Epithelial cell of proximal tubule (primary cell): ENCODE results near the gene SYT7. TPM values are rescaled to one million over a fixed set of nuclear protein-coding genes. Genes with fewer than 3 reads are reported as not detected.

Experiments
- DNase-seq: peaks from one replicate; pipeline ENCODE4 v3.0.0-alpha.2; 2011; ENCODE audit warnings: low read depth
- H3K4me3 ChIP-seq: 2 replicates; pipeline ENCODE4 v1.5.1; 2011; ENCODE audit warnings: low read depth, mild to moderate bottlenecking, low read length
- total RNA-seq: library from RNA; depleted of rRNA; stranded (reverse); fragments of >200 nt; gene quantifications from 2 replicates; pipeline ENCODE4 v1.2.3, GENCODE V29; 2015
- TF ChIP-seq, protein P1 (sequence below): conservative IDR thresholded peaks from 2 replicates; pipeline ENCODE4 v1.5.1; 2012; ENCODE audit warnings: low read depth, mild to moderate bottlenecking, low read length

SYT7 gene
- total RNA-seq, 1 donor from 2014 or later, result 0.23 TPM

DNA sequence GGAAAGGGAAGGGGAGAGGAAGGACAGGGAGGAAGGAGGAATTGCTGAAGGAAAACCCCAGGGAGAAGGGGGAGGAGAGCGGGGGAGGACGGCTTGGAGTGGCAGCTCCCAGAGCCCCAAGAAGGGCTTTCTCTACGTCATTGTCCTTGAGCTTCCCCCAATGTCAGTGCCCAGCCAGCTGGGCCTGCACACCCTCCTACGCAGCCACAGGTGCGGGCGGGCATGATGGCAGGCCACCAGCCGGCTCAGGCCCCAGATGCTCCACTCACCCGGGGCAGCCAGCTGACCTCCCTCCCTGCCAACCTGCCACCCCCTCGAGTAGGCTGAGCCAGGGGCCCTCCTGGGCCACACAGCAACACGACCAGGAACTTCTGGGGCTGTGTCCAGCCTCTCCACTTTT lies 11.2 kb downstream of the SYT7 start:
- TF ChIP-seq, protein P1, sequence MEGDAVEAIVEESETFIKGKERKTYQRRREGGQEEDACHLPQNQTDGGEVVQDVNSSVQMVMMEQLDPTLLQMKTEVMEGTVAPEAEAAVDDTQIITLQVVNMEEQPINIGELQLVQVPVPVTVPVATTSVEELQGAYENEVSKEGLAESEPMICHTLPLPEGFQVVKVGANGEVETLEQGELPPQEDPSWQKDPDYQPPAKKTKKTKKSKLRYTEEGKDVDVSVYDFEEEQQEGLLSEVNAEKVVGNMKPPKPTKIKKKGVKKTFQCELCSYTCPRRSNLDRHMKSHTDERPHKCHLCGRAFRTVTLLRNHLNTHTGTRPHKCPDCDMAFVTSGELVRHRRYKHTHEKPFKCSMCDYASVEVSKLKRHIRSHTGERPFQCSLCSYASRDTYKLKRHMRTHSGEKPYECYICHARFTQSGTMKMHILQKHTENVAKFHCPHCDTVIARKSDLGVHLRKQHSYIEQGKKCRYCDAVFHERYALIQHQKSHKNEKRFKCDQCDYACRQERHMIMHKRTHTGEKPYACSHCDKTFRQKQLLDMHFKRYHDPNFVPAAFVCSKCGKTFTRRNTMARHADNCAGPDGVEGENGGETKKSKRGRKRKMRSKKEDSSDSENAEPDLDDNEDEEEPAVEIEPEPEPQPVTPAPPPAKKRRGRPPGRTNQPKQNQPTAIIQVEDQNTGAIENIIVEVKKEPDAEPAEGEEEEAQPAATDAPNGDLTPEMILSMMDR, result no peak
- H3K4me3 ChIP-seq, result no peak overlapping the region
- DNase-seq, result no peak

DNA sequence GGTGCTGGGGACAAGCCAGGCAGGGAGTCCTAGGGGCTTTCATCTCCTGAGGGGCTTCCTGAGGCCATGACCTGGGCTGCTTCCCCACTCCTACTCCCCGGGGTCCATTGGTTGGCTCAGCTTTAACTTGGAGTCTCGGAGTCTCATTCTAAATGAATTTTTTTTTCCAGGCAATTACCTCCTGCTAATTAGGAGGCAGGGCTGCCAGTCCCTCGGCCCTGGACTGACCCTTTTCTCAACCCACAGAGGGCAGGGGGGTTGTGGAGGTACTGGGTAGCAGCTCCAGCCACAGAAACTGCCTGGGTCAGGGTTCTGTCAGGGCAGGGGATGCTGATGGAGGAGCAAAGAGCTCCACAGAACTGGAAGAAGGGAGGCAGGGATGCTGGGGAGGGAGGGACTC lies 11.9 kb downstream of the SYT7 start:
- TF ChIP-seq, protein P1, result no peak
- no peak for DNase-seq
- no peak overlapping the region for H3K4me3 ChIP-seq

GRCh38 chr11:61567286-61568061 lies 13.4 kb downstream of the SYT7 start:
- peak; percentile 13 for DNase-seq
- TF ChIP-seq, protein P1, result peak; percentile 48
- no peak overlapping the region for H3K4me3 ChIP-seq

DNA sequence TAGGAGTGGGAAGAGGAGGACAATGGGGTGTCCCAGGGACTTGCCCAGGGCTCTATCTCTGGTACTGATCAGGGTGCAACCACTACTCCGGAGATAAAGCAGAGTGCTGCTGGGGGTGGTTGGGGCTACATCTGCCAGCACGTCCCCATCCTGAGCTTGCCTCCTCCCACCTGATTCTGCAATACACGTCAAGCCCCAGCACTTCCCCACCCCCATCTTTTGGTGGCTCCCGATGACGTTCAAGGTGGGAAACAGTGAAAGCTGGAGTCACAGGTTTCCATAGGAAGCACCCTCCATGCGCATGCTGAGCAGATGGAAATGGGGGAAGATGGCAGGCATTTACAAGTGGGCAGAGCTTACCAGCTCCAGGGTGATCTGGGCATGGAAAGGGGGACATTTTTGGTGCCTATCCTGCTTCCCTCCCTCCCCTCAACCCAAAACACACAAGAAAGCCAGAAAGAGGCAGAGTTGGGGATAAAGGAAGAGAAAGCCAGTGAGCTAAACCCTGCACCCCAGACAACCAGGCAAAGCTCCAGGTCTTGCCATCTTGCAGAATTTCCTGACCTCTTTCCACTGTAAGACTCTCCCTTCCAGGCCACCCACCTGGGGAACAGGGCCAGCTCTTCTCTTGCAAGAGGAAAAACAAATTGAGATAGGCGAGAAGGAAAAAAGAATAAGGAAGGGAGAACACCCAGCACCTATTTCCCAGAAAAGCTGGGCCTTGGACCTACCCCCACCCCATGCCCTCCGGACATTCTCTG lies 15.8 kb downstream of the SYT7 start:
- H3K4me3 ChIP-seq, result no peak overlapping the region
- DNase-seq, result no peak
- TF ChIP-seq, protein P1, result no peak

GRCh38 chr11:61560751-61561150 lies 20.1 kb downstream of the SYT7 start:
- no peak overlapping the region for H3K4me3 ChIP-seq
- TF ChIP-seq, protein P1, result no peak
- DNase-seq, result no peak

DNA sequence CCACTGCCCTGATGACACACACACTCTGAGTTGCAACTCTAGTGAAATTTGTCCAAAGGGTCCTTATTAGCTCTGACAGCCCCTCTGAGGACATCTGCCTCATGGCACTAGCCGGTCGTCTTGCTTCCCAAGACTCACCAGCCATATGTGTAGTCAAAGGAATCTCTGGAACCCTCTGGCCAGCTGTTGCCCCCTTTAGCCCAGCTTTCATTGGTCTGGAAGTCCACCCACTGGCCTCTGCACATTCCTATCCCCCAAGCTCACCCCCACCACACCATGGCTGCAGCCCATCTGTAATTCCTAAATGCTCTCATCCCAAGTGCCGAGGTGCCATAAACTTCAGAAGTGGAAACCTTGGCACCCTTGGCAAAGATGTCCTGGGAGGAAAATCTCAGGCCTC lies 24.3 kb downstream of the SYT7 start:
- DNase-seq, result no peak
- TF ChIP-seq, protein P1, result no peak
- no peak overlapping the region for H3K4me3 ChIP-seq

DNA sequence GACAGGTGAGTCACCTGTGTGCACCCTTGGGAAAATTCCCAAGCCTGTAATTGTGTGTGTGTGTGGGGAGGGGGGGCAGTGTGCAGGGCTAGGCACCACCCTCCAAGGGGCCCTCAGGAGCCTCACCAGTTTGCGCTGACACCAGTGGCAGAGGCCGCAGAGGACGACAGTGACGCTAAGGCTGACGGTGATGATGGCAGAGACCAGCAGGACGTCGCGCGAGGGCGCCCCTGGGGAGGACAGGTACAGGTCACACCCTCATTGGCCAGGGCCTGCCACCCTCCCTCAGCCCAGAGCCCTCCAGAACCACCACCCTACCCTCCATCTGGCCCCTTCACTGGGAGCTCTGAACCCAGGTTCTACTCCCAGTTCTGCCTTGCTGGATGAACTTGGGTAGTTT lies 24.9 kb downstream of the SYT7 start:
- no peak for DNase-seq
- H3K4me3 ChIP-seq, result no peak overlapping the region
- TF ChIP-seq, protein P1, result no peak
